AML-193 (cell line): ENCODE measurements around the gene KMT2C.
"Not testable (repeated sequence)": the region's sequence is repeated elsewhere in the genome, so short reads cannot be mapped to it uniquely, and the experiment has no call there.

Experiments used
- DNase-seq, 2 experiments: peaks; one replicate each; lab custom pipeline; 2025; lab: John Stamatoyannopoulos, UW

Gene KMT2C

DNA sequence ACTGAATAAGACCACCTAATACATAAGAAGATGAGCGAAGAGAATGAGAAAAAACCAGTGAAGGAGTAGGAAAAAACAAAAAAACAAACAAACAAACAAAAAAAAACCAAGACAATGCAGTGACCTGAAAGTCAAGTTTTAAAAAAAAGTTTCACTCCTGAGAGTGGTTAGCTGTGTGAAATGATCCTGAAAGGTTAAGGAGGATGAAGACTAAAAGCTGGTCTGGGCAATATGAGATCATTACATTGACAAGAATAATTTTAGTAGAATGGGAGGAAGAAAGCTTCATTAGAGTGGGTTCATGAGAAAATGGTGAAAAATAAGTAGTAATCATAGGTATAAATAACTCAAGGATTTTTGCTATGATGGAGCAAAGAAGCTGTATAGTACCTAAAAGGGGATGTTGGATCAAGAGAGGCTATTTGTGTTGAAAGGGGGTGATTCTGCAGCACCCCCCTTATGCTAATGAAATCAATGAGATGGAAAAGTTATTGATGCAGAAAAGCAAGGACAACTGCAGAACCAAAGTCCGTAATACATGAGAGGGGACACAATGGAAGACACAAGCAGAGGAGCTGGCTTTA is 80.2 kb downstream of the KMT2C start:
- DNase-seq, result no peak

DNA sequence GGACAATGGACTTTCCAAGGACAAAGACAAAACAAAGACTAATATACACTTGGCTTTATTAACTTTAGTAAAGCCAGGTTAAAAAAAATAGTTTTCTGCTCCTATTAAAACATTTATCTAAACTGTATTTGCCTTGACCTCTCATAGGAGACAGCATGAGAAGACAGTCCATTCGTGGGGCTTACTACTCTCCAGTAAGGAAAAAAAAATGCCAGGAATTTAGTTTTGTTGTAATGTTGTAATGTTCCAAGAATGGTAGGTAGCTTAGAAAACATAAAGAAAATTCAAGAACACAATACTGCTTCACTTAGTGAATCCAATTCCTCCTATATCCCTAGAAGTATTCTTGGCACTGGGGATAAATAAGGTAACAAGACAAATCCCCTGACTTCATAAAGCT is 81.7 kb downstream of the KMT2C start:
- DNase-seq, result no peak

DNA sequence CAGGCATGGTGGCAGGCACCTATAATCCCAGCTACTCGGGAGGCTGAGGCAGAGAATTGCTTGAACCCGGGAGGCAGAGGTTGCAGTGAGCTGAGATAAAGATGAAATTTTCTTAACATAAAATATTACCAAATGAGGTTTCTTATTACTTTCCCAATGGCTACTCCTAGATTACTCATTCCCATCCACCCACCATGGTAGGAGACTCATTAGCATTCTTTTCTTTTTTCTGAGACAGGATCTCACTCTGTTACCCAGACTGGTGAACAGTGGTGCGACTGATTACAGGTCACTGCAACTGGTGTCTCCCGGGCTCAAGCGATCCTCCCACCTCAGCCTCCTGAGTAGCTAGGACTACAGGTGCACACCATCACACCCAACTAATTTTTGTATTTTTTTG is 82.5 kb downstream of the KMT2C start:
- not testable (repeated sequence) for DNase-seq

DNA sequence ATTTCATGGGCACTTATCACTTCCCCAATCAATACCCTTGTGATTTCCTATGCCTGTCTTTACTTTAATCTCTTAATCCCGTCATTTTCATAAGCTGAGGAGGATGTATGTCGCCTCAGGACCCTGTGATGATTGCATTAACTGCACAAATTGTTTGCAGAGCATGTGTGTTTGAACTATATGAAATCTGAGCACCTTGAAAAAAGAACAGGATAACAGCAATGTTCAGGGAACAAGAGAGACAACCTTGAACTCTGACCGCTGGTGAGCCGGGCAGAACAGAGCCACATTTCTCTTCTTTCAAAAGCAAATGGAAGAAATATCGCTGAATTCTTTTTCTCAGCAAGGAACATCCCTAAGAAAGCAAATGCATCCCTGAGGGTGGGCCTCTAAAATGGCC is 84.1 kb downstream of the KMT2C start:
- not testable (repeated sequence) for DNase-seq

DNA sequence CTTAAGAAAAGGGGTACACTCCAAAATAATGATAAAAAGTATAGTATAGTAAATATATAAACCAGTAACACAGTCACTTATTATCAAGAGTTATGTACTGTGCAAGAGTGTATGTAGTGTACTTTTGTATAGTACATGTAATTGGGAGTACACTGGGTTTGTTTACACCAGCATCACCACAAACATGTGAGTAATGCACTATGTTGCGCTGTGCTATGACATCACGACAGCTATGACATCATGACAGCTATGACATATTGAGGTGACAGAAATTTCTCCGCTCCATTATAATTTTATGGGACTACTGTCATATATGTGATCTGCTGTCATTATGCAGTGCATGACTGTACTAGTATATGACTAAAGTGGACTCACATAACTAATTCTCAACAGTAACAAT is 84.6 kb downstream of the KMT2C start:
- DNase-seq, result no peak

DNA sequence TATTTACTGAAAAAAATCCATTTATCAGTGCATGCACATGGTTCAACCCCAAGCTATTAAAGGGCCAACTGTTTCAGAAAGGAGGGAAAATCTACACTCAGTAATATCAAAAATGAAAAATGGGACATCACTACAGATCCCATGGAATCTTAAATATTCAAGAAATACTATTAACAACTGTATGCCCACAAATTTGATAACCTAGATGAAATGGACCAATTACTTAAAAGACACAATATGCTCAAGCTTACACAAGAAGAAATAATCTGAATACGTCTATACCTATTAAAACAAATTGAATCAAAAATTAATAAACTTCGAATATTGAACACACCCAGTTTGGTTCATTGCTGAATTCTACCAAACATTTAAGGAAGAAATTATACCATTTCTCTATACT is 87.9 kb downstream of the KMT2C start:
- no peak for DNase-seq

DNA sequence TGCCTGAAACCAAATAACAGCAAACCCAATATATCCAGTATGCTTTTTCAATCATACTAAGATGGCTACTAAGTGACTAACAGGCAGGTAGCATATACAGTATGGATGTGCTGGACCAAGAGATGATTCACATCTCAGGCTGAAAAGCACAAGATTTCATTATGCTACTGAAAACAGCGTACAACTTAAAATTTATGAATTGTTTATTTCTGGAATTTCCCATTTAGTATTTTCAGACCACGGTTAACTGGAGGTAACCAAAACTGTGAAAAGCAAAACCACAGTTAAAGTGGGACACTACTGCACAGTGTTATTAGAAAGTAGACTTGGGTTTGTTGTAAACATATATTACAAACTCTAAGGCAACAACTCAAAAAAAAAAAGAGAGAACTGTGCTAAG is 91.5 kb downstream of the KMT2C start:
- DNase-seq, result no peak

DNA sequence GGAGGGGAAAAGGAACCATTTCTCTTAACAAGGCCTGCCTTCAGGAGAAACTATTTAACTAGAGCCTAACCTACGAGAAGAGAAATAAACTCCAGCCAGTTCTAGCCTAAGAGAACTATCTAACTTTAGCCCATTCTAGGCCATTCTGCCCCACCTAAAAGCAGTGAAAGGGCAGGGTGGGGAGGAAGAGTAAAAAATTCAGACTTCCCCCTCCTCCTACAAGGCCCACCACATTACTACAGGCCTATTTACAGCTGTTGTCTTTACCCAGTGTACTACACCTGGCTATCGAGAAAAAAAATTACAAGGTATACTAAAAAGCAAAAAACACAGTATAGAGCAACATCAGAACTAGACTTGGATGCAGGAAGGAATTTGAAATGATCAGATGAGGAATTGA is 93.0 kb downstream of the KMT2C start:
- no peak for DNase-seq

DNA sequence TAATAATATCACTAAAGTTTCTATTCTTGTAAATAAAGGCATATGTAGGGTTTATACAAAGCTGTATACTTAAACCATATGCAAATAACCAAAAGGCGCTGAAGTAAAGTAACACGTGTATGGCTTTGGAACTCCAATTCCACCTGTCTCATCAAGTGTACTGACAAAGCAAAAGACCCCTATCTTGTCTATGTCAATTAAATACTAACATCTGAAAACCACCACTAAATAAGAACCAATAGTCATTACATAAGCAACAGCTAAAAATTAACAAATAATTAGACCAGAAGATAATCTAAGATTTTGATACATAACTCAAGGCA is 93.9 kb downstream of the KMT2C start:
- no peak for DNase-seq

DNA sequence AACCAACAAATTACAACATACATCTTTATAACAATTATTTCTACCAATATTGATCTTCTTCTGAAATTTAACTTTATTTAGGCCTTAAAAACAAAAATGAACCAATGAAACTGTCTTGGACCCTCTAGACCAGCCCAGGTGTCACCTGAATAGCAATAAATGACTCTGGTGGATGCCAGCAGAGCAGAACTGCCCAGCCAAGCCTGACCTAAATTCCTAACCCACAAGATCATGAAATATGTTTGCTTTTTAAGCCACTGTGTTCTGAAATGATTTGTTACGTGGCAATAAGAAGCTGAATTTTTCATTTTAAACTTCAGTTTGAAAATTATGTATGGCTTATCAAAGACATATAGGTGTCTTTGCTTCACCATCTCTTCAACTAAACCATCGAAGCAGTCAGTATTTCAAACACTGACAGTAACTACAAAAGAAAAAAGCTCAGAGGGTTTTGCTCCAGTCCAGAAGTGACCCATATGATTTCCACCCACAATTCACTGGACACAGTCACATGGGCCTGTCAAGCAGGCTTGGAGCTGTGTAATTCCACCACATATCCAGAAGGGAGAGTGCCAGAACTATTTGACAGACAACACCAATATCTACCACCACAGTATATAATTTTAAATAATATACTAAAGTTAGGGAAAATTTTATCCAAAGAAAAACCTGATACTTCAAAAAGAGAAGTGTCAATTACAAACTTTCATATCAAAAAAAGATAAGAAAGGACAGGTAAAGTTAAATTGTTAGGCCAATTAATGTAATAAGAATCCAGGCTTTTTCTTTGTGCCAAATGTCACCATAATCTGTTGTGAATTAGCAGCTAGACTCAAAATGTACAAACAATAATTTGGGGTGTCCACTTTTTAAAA is 94.5 kb downstream of the KMT2C start:
- peak; percentile 39 to 42 for DNase-seq

DNA sequence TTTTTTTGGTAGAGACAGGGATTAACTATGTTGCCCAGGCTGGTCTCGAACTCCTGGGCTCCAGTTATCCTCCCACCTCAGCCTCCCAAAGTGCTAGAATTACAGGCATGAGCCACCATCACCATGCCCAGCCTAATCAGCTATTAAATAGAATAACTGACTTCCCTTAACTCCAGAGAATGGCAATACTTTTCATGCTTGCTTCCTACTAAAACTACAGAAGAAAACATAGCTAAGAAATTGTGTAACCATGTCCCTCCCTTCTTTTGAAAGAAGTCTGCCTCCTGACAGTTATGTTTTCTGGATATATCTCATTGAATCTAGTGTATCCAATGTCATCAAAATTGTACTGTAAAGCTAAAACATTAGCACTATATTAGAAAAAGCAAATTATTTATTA is 95.6 kb downstream of the KMT2C start:
- DNase-seq, result peak; percentile 23 to 32

DNA sequence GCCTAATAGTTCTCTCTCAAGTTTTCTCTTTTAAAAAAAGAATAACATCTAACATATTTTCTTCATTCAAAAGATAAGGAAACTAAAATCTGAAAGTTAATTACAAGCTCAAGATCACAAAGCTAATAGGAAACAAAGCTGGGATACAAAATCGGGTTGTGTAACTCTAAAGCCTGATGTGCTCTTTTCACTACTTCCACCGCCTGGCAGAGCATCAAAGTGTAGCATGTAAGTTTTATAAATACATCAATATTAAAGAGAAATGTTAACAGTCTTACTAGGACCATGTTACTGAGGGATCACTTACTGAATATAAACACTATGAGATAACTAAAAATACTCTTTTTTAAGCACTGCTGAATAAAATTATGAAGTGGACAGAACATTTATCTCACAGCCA is 97.2 kb downstream of the KMT2C start:
- DNase-seq, result no peak

DNA sequence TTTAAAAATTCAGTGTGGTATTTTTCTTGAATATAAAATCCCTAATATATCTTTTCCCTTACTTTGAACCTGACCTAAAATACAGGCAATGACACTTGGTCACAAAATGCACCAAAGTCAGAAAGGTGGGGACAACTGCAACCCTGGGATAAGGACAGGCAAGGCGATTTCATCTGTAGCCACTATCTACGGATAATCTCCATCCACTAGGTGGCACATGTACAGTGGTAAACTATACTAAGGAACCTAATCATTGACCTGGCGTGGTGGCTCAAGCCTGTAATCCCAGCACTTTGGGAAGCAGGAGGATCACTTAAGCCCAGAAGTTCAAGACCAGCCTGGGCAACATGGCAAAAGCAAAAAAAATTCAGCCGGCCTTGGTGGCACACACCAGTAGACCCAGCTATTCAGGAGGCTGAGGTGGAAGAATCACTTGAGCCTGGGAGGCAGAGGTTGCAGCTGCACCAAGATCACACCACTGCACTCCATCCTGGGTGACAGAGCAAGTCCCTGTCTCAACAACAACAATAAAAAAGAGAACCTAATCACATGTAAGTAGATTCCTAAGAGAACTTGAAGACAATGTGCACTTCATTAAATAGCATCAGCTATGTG is 98.9 kb downstream of the KMT2C start:
- peak; percentile 41 to 44 for DNase-seq

DNA sequence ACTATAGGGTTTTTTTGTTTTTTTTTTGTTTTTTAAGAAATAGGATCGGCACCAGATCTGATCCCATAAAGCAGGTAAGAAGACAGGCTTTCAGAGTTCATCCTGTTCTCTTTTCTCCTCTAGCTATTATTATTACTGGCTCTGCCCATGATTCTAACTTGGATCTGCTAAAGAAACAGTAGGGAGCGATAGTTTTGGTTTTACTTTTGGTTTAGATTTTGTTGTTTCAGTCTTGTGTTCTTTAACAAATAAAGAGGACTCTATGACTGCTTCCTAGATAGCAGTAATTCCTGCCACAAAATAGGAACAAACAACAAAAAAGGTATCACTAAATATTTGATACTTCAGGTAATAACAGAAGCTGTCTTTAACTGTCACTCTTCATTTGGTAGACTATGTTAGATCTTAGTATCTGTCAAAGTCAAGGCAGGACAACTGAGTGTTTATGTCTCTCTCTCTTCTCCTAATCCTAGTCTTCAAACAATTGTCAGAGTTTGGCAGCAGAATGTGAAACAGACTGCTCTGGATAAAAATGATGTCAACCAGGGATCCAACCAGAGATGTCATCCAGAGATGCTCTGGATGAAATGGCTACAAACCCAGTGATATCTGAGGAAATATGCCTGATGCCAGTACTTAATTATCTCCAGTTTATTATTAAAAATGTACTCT is 99.8 kb downstream of the KMT2C start:
- no peak for DNase-seq

DNA sequence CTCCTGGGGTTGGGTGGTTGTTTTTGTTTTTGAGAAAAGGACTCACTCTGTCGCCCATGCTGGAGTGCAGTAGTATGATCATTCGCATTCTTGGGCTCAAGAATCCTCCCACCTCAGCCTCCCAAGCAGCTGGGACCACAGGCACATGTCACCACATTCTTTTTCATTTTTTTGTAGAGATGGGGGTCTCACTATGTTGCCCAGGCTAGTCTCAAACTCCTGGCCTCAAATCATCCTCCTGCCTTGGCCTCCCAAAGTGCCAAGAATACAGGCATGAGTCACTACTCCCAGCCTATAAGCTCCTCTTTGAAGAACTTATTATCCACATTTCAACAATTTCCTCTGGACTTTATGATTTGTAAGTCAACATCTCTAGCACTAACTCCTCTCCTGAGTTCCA is 102.7 kb downstream of the KMT2C start:
- DNase-seq, result no peak

DNA sequence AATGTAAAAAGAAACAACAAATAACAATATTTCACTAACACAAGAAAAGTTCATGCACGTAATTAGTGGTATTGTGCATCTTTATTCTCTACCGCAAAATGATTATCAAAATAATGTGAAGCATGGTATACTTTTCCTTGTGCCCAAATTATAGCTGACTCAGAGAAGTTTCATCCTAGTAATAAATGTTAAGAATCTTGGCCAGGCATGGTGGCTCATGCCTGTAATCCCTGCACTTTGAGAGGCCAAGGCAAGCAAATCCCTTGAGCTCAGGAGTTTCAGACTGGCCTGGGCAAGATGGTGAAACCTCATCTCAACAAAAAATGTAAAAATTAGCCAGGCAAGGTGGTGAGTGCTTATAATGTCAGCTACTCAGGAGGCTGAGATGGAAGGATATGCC is 105.0 kb downstream of the KMT2C start:
- DNase-seq, result no peak

DNA sequence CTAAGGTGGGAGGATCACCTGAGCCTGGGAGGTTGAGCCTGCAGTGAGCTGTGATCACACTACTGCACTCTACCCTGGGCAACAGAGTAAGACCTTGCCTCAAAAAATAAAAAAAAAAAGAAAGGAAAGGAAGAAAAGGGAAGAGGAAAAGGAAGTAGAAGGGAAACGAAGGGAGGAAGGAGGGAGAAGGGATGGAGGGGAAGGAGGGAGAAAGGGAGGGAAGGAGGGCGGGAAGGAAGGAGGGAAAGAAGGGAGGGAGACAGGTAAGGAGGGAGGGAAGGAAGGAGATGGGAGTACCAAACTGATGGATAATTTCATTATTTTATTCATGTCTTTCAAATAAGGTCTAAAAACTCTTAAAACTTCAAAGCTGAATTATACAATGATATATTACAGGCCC is 106.3 kb downstream of the KMT2C start:
- no peak for DNase-seq

DNA sequence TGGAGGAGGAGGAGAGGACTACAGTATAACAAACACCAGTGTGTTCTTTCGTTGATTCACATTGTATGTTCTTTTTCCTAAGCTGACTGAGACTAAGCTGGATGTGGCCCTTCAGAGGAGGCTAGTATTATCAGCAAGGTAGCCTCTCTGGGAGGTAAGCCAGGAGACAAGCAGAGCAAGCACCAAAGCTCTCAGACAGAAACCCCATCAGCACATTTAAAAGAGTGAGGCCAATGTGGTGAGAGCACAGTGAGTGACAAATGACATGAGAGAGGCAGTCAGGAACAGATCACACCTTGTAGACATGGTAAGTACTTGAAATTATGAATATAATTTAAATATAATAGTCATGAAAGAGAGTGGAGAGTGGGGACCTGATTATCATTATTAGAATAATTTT is 107.6 kb downstream of the KMT2C start:
- DNase-seq, result no peak

DNA sequence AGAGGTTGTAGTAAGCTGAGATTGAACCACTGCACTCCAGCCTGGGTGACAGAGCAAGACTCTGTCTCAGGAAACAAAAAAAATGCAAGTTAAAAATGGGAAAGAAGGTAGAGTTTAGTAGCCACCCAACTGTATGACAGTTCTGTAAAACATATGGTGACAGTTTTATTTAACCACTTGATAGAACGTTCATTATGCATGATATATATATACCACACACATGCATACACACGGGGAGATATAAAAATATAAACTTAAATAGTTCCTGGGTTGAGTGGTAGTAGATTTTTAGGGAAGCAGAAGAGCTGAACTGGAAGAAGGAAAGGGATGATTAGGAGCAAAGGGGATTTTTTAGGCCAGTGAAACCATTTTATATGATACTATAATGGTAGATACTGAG is 120.0 kb downstream of the KMT2C start:
- no peak for DNase-seq

DNA sequence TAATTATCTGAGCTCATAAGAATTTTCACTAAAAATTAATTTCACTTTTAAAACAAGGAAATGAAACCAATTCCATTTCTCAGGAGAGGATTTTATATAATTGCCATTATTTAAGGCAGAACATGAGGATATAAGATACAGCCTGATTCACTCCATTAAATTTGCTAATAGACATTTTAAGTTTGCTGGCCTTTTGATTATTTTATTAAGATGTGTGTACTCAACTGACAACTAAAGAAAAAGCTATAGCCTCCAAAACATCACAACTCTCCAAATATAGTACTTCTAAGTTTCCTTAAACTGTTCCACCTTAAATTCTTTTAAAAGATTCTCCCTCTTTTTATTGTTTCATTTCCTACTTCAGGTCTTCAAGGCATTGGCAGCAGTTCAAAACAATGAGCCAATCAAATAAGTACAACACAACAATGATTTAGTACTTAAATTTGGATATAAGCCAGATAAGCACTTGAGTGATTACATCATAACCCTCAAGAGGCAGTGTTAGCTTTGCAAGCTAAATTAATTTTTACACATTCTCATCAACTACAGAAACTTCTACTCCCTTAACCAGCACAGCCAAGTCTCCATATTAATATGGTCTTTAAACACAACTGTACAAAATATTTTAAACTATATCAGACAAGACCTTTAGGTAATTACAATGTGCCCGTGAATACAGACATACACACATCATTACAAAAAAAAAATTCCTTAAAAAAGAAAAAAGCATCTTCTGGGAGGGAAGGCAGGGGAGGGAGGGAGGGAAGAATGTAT is 121.8 kb downstream of the KMT2C start:
- peak; percentile 52 to 82 for DNase-seq

DNA sequence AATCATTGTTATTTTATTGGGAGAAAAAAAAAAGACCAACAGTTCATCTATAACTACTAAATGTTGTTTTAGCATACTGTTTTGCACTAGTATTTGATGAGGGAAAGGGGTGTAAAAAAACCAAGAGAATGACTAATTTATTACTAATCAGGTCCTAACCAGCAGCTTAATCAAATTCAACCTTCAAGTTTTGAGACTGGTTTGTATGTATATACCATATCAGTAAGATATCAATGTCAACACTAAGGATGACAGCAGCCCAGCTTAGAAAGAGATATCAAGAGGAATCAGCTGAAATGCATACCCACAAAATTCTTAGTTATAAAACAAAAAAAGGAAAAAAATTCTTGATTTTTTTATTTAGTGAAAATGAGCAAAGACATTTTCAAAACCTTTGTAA is 122.6 kb downstream of the KMT2C start:
- DNase-seq, result no peak

DNA sequence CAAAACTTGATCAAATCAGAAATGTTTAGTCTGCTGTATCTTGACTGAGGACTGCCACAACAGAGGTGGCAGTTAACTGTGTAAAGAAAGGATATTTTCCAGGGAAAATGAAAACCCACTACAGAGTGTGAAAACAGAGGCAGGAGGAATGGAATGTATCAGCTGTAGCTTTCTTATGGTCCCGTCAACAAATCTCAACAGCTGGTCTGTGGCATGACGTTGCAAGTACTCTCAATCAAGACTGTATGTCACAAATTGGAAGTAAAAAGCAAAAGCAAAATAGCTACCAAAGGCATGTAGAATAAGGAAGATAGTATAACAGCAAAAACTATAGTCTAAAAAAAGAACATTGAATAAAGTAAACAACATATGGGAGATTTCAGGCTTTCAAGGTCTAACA is 123.5 kb downstream of the KMT2C start:
- DNase-seq, result no peak
